Astrocyte (in vitro differentiated cells and primary cell): ENCODE measurements around the gene CD3E. TPM values are rescaled to one million over a fixed set of nuclear protein-coding genes. Genes with fewer than 3 reads are reported as not detected.

Experiments
- DNase-seq: peaks from one replicate; pipeline ENCODE4 v3.0.0-alpha.2; 2010; ENCODE audit warnings: low read depth
- FAIRE-seq: peaks from 2 replicates; lab custom pipeline; 2011; peaks lifted over from hg19 to GRCh38; lab: Jason Lieb, UNC
- H2AFZ ChIP-seq: 2 replicates; pipeline ENCODE4 v1.6.0; 2012; ENCODE audit warnings: low read depth, low read length, inconsistent platforms
- H3K27ac ChIP-seq: 2 replicates; pipeline ENCODE4 v1.5.1; 2011; ENCODE audit warnings: low read depth, low read length, inconsistent platforms
- H3K27me3 ChIP-seq: 2 replicates; pipeline ENCODE4 v1.6.0; 2011; ENCODE audit warnings: low read length, inconsistent platforms; ENCODE audit not compliant: insufficient read depth
- H3K36me3 ChIP-seq: 2 replicates; pipeline ENCODE4 v1.5.1; 2011; ENCODE audit warnings: low read length, inconsistent platforms; ENCODE audit not compliant: insufficient read depth
- H3K4me1 ChIP-seq: 2 replicates; pipeline ENCODE4 v1.5.1; 2011; ENCODE audit warnings: low read length, inconsistent platforms; ENCODE audit not compliant: insufficient read depth
- H3K4me2 ChIP-seq: 2 replicates; pipeline ENCODE4 v1.6.0; 2012; ENCODE audit warnings: low read length, inconsistent platforms
- H3K4me3 ChIP-seq: 2 replicates; pipeline ENCODE4 v1.5.1; 2011; ENCODE audit warnings: low read depth, mild to moderate bottlenecking, low read length, inconsistent platforms; ENCODE audit not compliant: insufficient read depth
- H3K79me2 ChIP-seq: 2 replicates; pipeline ENCODE4 v1.6.0; 2012; ENCODE audit warnings: mild to moderate bottlenecking, low read length, inconsistent platforms; ENCODE audit not compliant: insufficient read depth
- H3K9ac ChIP-seq: 2 replicates; pipeline ENCODE4 v1.6.0; 2012; ENCODE audit warnings: mild to moderate bottlenecking, low read length, inconsistent platforms
- H3K9me3 ChIP-seq: 2 replicates; pipeline ENCODE4 v1.5.1; 2012; ENCODE audit warnings: low read depth, mild to moderate bottlenecking, low read length, inconsistent platforms; ENCODE audit not compliant: insufficient read depth
- H4K20me1 ChIP-seq: 2 replicates; pipeline ENCODE4 v1.6.0; 2012; ENCODE audit warnings: low read length, inconsistent platforms; ENCODE audit not compliant: insufficient read depth
- H3K27ac Mint-ChIP-seq: one replicate; pipeline ENCODE4 v1.8.0; 2021; ENCODE audit warnings: mild to moderate bottlenecking, mixed read lengths; ENCODE audit not compliant: unreplicated experiment
- H3K27me3 Mint-ChIP-seq: one replicate; pipeline ENCODE4 v1.8.0; 2021; ENCODE audit warnings: low read depth, mixed read lengths; ENCODE audit not compliant: unreplicated experiment
- H3K36me3 Mint-ChIP-seq: one replicate; pipeline ENCODE4 v1.8.0; 2021; ENCODE audit warnings: low read depth, mixed read lengths; ENCODE audit not compliant: unreplicated experiment
- H3K4me1 Mint-ChIP-seq: one replicate; pipeline ENCODE4 v1.8.0; 2021; ENCODE audit warnings: low read depth, mixed read lengths; ENCODE audit not compliant: unreplicated experiment
- H3K4me3 Mint-ChIP-seq: one replicate; pipeline ENCODE4 v1.8.0; 2021; ENCODE audit warnings: mild to moderate bottlenecking, moderate library complexity, mixed read lengths; ENCODE audit not compliant: unreplicated experiment
- H3K9me3 Mint-ChIP-seq: one replicate; pipeline ENCODE4 v1.8.0; 2021; ENCODE audit warnings: mild to moderate bottlenecking, mixed read lengths; ENCODE audit not compliant: unreplicated experiment
- EZH2 ChIP-seq: IDR thresholded peaks from 2 replicates; pipeline ENCODE4 v1.6.1; 2012; ENCODE audit warnings: mild to moderate bottlenecking, low read length, inconsistent platforms; ENCODE audit not compliant: insufficient read depth
- total RNA-seq: library from RNA; stranded (reverse); gene quantifications from 2 replicates; pipeline ENCODE4 v1.2.1, GENCODE V29; 2021
- TF ChIP-seq, protein P1 (sequence below): IDR thresholded peaks from 2 replicates; pipeline ENCODE4 v1.5.1; 2011; ENCODE audit warnings: low read depth, mild to moderate bottlenecking, inconsistent platforms, low read length, moderate library complexity; ENCODE audit not compliant: insufficient read depth

The CD3E gene
- total RNA-seq, 1 donor from 2014 or later: not detected

GRCh38 chr11:118364956-118365615, 60.6 kb downstream of the CD3E start:
- no peaks in the 10 kb centered on the region for H3K9me3 Mint-ChIP-seq
- H3K4me1 Mint-ChIP-seq: peaks cover 9% of the 10 kb centered on the region
- FAIRE-seq: no peak
- no peak overlapping the region for H3K27ac Mint-ChIP-seq
- H3K79me2 ChIP-seq: peaks cover 50% of the 10 kb centered on the region
- no peak overlapping the region for H3K4me3 Mint-ChIP-seq
- no peak for DNase-seq
- H3K36me3 ChIP-seq: peaks cover 22% of the 10 kb centered on the region
- no peak overlapping the region for H3K27ac ChIP-seq
- H3K4me2 ChIP-seq: no peak overlapping the region
- no peaks in the 10 kb centered on the region for H3K27me3 ChIP-seq
- no peaks in the 10 kb centered on the region for H3K4me1 ChIP-seq
- H3K27me3 Mint-ChIP-seq: no peaks in the 10 kb centered on the region
- no peaks in the 10 kb centered on the region for H3K9me3 ChIP-seq
- H3K4me3 ChIP-seq: no peak overlapping the region
- H4K20me1 ChIP-seq: peaks cover 24% of the 10 kb centered on the region
- peaks cover 5% of the 10 kb centered on the region for H3K36me3 Mint-ChIP-seq
- no peak overlapping the region for H2AFZ ChIP-seq
- H3K9ac ChIP-seq: no peak overlapping the region
- no peak for TF ChIP-seq EZH2
- TF ChIP-seq, protein P1, sequence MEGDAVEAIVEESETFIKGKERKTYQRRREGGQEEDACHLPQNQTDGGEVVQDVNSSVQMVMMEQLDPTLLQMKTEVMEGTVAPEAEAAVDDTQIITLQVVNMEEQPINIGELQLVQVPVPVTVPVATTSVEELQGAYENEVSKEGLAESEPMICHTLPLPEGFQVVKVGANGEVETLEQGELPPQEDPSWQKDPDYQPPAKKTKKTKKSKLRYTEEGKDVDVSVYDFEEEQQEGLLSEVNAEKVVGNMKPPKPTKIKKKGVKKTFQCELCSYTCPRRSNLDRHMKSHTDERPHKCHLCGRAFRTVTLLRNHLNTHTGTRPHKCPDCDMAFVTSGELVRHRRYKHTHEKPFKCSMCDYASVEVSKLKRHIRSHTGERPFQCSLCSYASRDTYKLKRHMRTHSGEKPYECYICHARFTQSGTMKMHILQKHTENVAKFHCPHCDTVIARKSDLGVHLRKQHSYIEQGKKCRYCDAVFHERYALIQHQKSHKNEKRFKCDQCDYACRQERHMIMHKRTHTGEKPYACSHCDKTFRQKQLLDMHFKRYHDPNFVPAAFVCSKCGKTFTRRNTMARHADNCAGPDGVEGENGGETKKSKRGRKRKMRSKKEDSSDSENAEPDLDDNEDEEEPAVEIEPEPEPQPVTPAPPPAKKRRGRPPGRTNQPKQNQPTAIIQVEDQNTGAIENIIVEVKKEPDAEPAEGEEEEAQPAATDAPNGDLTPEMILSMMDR: no peak

Other genes starting within 250 kb of the CD3E start
- gene TMPRSS4, start 227.7 kb upstream of the CD3E start, total RNA-seq: not detected in 2 replicates
- not detected in 2 replicates for gene SMIM35, start 217.8 kb upstream of the CD3E start, total RNA-seq
- 0.31 and 0.89 TPM in 2 replicates for gene SCN4B, start 151.9 kb upstream of the CD3E start, total RNA-seq
- 0.18 and 0.29 TPM in 2 replicates for gene SCN2B, start 128.1 kb upstream of the CD3E start, total RNA-seq
- not detected in 2 replicates for gene JAML, start 79.7 kb upstream of the CD3E start, total RNA-seq
- gene MPZL3, start 52.4 kb upstream of the CD3E start, total RNA-seq: 8.2 and 8.5 TPM in 2 replicates
- 0.50 and 0.95 TPM in 2 replicates for gene MPZL2, start 40.4 kb upstream of the CD3E start, total RNA-seq
- 0.61 TPM in 1 of 2 replicates, not detected in the other for gene CD3D, start 38.0 kb downstream of the CD3E start, total RNA-seq
- gene CD3G, start 39.6 kb downstream of the CD3E start, total RNA-seq: not detected in 2 replicates
- gene UBE4A, start 54.9 kb downstream of the CD3E start, total RNA-seq: 38.8 and 40.6 TPM in 2 replicates
- 182 and 194 TPM in 2 replicates for gene ATP5MG, start 96.9 kb downstream of the CD3E start, total RNA-seq
- gene KMT2A, start 131.8 kb downstream of the CD3E start, total RNA-seq: 58.7 and 60.0 TPM in 2 replicates
- 0.43 and 0.84 TPM in 2 replicates for gene TTC36, start 222.7 kb downstream of the CD3E start, total RNA-seq
- 18.2 and 19.0 TPM in 2 replicates for gene TMEM25, start 226.5 kb downstream of the CD3E start, total RNA-seq